K562 (cell line): Measurements from ENCODE around the gene FADS1. TPM values are rescaled to one million over a fixed set of nuclear protein-coding genes. Genes with fewer than 3 reads are reported as not detected.

ENCODE experiments used
- ATAC-seq: fragments of 200-7000 bp; cut with Tn5 transposase; 3 replicates; pipeline ENCODE4 v1.9.1; 2020; ENCODE audit warnings: moderate library complexity
- BruUV-seq: library from RNA; stranded (reverse); fragments of 400-500 nt; replicated peaks from 2 replicates; lab custom pipeline; 2021; lab: Mats Ljungman, UMichigan
- CTCF ChIA-PET: fragments of 300-600 bp; formaldehyde crosslinking; extraction: SDS; loops from one replicate; lab custom pipeline; 2021; ENCODE audit warnings: low intra/inter-chr PET ratio; lab: Yijun Ruan, JAX
- POLR2A ChIA-PET: fragments of 300-600, 350-650 bp; sonication (Branson Sonifier 250); formaldehyde crosslinking; extraction: SDS; loops from one replicate; lab custom pipeline; 2021; ENCODE audit warnings: antibody characterized with exemption, inconsistent platforms; lab: Yijun Ruan, JAX
- DNase-seq, 4 experiments: peaks; one replicate each; pipeline versions ENCODE4 v3.0.0 to v3.0.0-alpha.2; 2011 to 2018; ENCODE audit warnings: low spot score in 3 of 4, mixed read lengths in 3 of 4; ENCODE audit errors: extremely low read depth in 1 of 4
- FAIRE-seq: peaks from 2 replicates; lab custom pipeline; 2011; peaks lifted over from hg19 to GRCh38; lab: Jason Lieb, UNC
- H2AFZ ChIP-seq: 2 replicates; pipeline ENCODE4 v1.6.0; 2011; ENCODE audit warnings: low read depth, low read length, control low read depth, inconsistent platforms
- H3K27ac ChIP-seq: fragments of 200-600 bp; 3 replicates; pipeline ENCODE4 v1.8.0; 2011; ENCODE audit warnings: low read depth, mild to moderate bottlenecking, control low read depth, inconsistent platforms, low read length, moderate library complexity, mixed read lengths; ENCODE audit errors: extremely low read depth
- H3K27me3 ChIP-seq, 2 experiments: fragments of 300-600 bp in 1 of 2; 2 replicates in 1 of 2; 3 replicates in 1 of 2; pipeline versions ENCODE4 v1.6.0 to v1.8.0; 2011; ENCODE audit warnings: inconsistent platforms in 2 of 2, low read length in 2 of 2, mild to moderate bottlenecking in 1 of 2, mixed read lengths in 1 of 2, moderate library complexity in 1 of 2; ENCODE audit not compliant: control insufficient read depth in 2 of 2, insufficient read depth in 2 of 2
- H3K36me3 ChIP-seq: fragments of 300-600 bp; 3 replicates; pipeline ENCODE4 v1.8.0; 2011; ENCODE audit warnings: mild to moderate bottlenecking, low read length, inconsistent platforms; ENCODE audit not compliant: control insufficient read depth, insufficient read depth
- H3K4me1 ChIP-seq, 2 experiments: fragments of 200-600 bp in 1 of 2; replicated peaks in 1 of 2; 2 replicates in 1 of 2; 3 replicates in 1 of 2; pipeline versions ENCODE4 v1.5.1 to v1.8.0; 2011; ENCODE audit warnings: inconsistent platforms in 2 of 2, low read length in 2 of 2, mild to moderate bottlenecking in 1 of 2, mixed read lengths in 1 of 2, moderate library complexity in 1 of 2; ENCODE audit not compliant: control insufficient read depth in 2 of 2, insufficient read depth in 2 of 2
- H3K4me2 ChIP-seq: 2 replicates; pipeline ENCODE4 v1.6.1; 2011; ENCODE audit warnings: low read length, control low read depth, inconsistent platforms, mixed read lengths; ENCODE audit not compliant: insufficient read depth
- H3K4me3 ChIP-seq: fragments of 200-600 bp; sonication (generic), shearing (Covaris generic); 2 replicates; pipeline ENCODE4 v1.5.1; 2016; ENCODE audit warnings: control low read depth, inconsistent platforms
- H3K79me2 ChIP-seq: fragments of 200-600 bp; 3 replicates; pipeline ENCODE4 v1.8.0; 2011; ENCODE audit warnings: low read length, inconsistent platforms; ENCODE audit not compliant: control insufficient read depth, insufficient read depth
- H3K9ac ChIP-seq, 2 experiments: 2 replicates each; pipeline versions ENCODE4 v1.6.0 to v1.6.1; 2011; ENCODE audit warnings: low read depth in 2 of 2, low read length in 2 of 2, control low read depth in 1 of 2, inconsistent platforms in 1 of 2, mild to moderate bottlenecking in 1 of 2, mixed read lengths in 1 of 2; ENCODE audit not compliant: insufficient read depth in 1 of 2
- H3K9me1 ChIP-seq: one replicate; pipeline ENCODE4 v1.6.0; 2011; ENCODE audit warnings: inconsistent platforms, mild to moderate bottlenecking, low read length, moderate library complexity; ENCODE audit not compliant: control insufficient read depth, insufficient read depth
- H3K9me3 ChIP-seq: replicated peaks from 2 replicates; pipeline ENCODE4 v1.5.1; 2011; ENCODE audit warnings: low read depth, low read length, inconsistent platforms; ENCODE audit not compliant: control insufficient read depth, insufficient read depth
- H4K20me1 ChIP-seq: replicated peaks from 2 replicates; pipeline ENCODE4 v1.6.1; 2011; ENCODE audit warnings: low read length, inconsistent platforms, mixed read lengths; ENCODE audit not compliant: control insufficient read depth, insufficient read depth
- FOXM1 ChIP-seq, 2 experiments: fragments of 450-650 bp in 1 of 2; sonication (generic) in 1 of 2; formaldehyde crosslinking in 1 of 2; IDR thresholded peaks; 2 replicates each; pipeline versions ENCODE4 v1.6.1 to v1.9.0; 2017 to 2022; ENCODE audit warnings: low read depth in 2 of 2, mild to moderate bottlenecking in 2 of 2, missing genetic modification reagents in 1 of 2, moderate library complexity in 1 of 2
- HLTF ChIP-seq: fragments of 450-650 bp; IDR thresholded peaks from 2 replicates; pipeline ENCODE4 v1.6.1; 2016
- KLF13 ChIP-seq: fragments of 450-650 bp; IDR thresholded peaks from 2 replicates; pipeline ENCODE4 v1.6.1; 2016; ENCODE audit warnings: missing genetic modification characterization, low read depth, mild to moderate bottlenecking, missing compliant biosample characterization, moderate library complexity, borderline replicate concordance
- L3MBTL2 ChIP-seq: fragments of 450-650 bp; IDR thresholded peaks from 2 replicates; pipeline ENCODE4 v1.6.1; 2016; ENCODE audit warnings: mild to moderate bottlenecking, moderate library complexity
- LEF1 ChIP-seq: fragments of 450-650 bp; IDR thresholded peaks from 2 replicates; pipeline ENCODE4 v1.6.1; 2016; ENCODE audit warnings: mild to moderate bottlenecking
- MEF2D ChIP-seq: conservative IDR thresholded peaks from 2 replicates; pipeline ENCODE4 v1.6.1; 2016; ENCODE audit warnings: low read depth, missing genetic modification characterization, missing compliant biosample characterization
- NFXL1 ChIP-seq: fragments of 450-650 bp; formaldehyde crosslinking; IDR thresholded peaks from 2 replicates; pipeline ENCODE4 v1.4.0; 2021; ENCODE audit warnings: mild to moderate bottlenecking
- PYGO2 ChIP-seq: fragments of 450-650 bp; IDR thresholded peaks from 2 replicates; pipeline ENCODE4 v1.6.1; 2016; ENCODE audit warnings: mild to moderate bottlenecking, missing genetic modification characterization, moderate library complexity, missing compliant biosample characterization
- RB1 ChIP-seq: fragments of 450-650 bp; IDR thresholded peaks from 2 replicates; pipeline ENCODE4 v1.6.1; 2017; ENCODE audit warnings: low read depth, mild to moderate bottlenecking
- RBBP5 ChIP-seq: fragments of 200-600 bp; sonication (generic); IDR thresholded peaks from 2 replicates; pipeline ENCODE4 v1.6.1; 2012; ENCODE audit warnings: borderline replicate concordance, mild to moderate bottlenecking, low read length, control low read depth, inconsistent platforms; ENCODE audit not compliant: insufficient read depth, poor library complexity, severe bottlenecking
- ZNF561 ChIP-seq: fragments of 450-650 bp; formaldehyde crosslinking; conservative IDR thresholded peaks from 2 replicates; pipeline ENCODE4 v1.4.0; 2020; ENCODE audit warnings: mild to moderate bottlenecking, moderate library complexity
- WGBS: fragments of 100-300 bp; shearing (Covaris generic); methylation state at CpG from one replicate; pipeline ENCODE4 v1.1.6; 2016; ENCODE audit warnings: low coverage, mixed read lengths; ENCODE audit not compliant: insufficient coverage; ENCODE audit errors: missing lambda C conversion rate; 5-methylcytosine and 5-hydroxymethylcytosine counted together
- in situ Hi-C: fragments of 300-500 bp; cut with MboI; formaldehyde crosslinking; loops from 4 replicates; pipeline ENCODE4 v1.15.0; 2018; ENCODE audit warnings: inconsistent platforms, mixed read lengths
- intact Hi-C: fragments of 100-400 bp; cut with micrococcal nuclease; formaldehyde crosslinking; loops from 2 replicates; pipeline ENCODE4 v1.14.2; 2022
- polyA plus RNA-seq, 8 experiments: library from polyadenylated mRNA; depleted of rRNA in 4 of 8; stranded (reverse) in 5 of 8; unstranded in 3 of 8; fragments of >200 nt; fragmentation: Nextera tagmentation in 2 of 8; fragmentation: Illumina TruSeq in 1 of 8; extraction: Ambion mirVana in 2 of 8; extraction: Trizol in 1 of 8; gene quantifications; 2 replicates each; pipeline versions ENCODE4 v1.2.1 to v1.2.3, GENCODE V29; 2011 to 2014; ENCODE audit warnings: inconsistent platforms in 1 of 8, missing spikeins in 1 of 8
- total RNA-seq, 7 experiments: library from RNA; depleted of rRNA in 6 of 7; stranded (reverse); fragments of >200 nt in 6 of 7; fragmentation: Illumina TruSeq in 2 of 7; extraction: Trizol in 2 of 7; gene quantifications; 2 replicates each; pipeline versions ENCODE4 v1.2.1 to v1.2.3, GENCODE V29; 2011 to 2021; ENCODE audit warnings: low replicate concordance in 1 of 7
- TF ChIP-seq, protein P1 (sequence below): fragments of 450-650 bp; conservative IDR thresholded peaks from 2 replicates; pipeline ENCODE4 v1.6.1; 2016; ENCODE audit warnings: missing genetic modification characterization, low read depth, mild to moderate bottlenecking, control low read depth, missing compliant biosample characterization

The FADS1 gene
- total and polyA plus RNA-seq, 9 of the 15 experiments (the other 6 are each of a cell fraction or from before 2014, with no cell fraction given): 110 to 864 (median 364) TPM

DNA sequence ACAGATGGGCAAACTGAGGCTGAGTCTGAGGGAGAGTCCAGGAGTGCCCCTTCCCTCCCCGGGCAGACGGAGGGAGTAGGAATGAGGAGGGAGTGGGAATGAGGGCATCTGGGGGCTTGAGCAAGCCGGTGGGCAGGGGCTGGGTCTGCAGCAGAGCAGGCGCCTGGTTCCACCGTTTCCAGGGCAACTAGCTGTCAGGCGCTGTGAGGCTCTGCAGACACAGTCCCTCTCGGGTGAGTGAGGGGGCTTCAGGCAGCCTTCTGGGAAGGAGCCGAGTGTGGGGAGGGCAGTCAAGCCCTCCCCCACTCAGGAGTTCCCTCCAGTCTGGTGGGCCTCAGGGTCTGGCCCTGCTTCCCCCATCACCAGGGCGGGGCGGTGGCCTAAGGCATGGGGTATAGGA lies 43.4 kb downstream of the FADS1 start:
- H3K36me3 ChIP-seq: peaks cover 11% of the 10 kb centered on the region; the same call in 1 of the 3 replicates
- H3K4me2 ChIP-seq: no peak overlapping the region
- no peaks in the 10 kb centered on the region for H4K20me1 ChIP-seq
- 75% methylated on average over 10 of the region's 10 CpGs for WGBS
- H3K27me3 ChIP-seq: no peaks in the 10 kb centered on the region
- ChIA-PET POLR2A (interaction anchor here (0.5 kb wide), 1 partner anchor 217 kb away, joined by 4 read pairs; no protein-coding TSS in a partner anchor), CTCF (no interaction called here)
- H2AFZ ChIP-seq: no peak overlapping the region
- H3K27ac ChIP-seq: no peak overlapping the region
- no peak overlapping the region for H3K9ac ChIP-seq
- DNase-seq: no peak
- H3K9me3 ChIP-seq: no peaks in the 10 kb centered on the region
- TF ChIP-seq, protein P1, sequence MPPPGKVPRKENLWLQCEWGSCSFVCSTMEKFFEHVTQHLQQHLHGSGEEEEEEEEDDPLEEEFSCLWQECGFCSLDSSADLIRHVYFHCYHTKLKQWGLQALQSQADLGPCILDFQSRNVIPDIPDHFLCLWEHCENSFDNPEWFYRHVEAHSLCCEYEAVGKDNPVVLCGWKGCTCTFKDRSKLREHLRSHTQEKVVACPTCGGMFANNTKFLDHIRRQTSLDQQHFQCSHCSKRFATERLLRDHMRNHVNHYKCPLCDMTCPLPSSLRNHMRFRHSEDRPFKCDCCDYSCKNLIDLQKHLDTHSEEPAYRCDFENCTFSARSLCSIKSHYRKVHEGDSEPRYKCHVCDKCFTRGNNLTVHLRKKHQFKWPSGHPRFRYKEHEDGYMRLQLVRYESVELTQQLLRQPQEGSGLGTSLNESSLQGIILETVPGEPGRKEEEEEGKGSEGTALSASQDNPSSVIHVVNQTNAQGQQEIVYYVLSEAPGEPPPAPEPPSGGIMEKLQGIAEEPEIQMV (tag): no peak
- TF ChIP-seq LEF1: no peak
- no peak for TF ChIP-seq FOXM1 (IDR thresholded peaks at IDR 0.05; ENCODE audit: low read depth)
- TF ChIP-seq FOXM1 (CRISPR knock-in tag; IDR thresholded peaks at IDR 0.05; ENCODE audit: low read depth): no peak
- no peak for TF ChIP-seq RB1
- no peak for TF ChIP-seq KLF13 (tag)
- TF ChIP-seq RBBP5: no peak
- no peak for TF ChIP-seq ZNF561 (CRISPR knock-in tag)
- no peak for TF ChIP-seq L3MBTL2
- no peak for TF ChIP-seq HLTF
- TF ChIP-seq PYGO2: no peak
- TF ChIP-seq MEF2D (tag): no peak
- no peak for TF ChIP-seq NFXL1 (CRISPR knock-in tag)
- ATAC-seq: no peak
- in situ Hi-C loops (no loop called here), intact Hi-C loops (no loop called here)
- no TSS peak for BruUV-seq
- H3K4me3 ChIP-seq: no peak overlapping the region
- H3K4me1 ChIP-seq: peaks cover 0 to 72% of the 10 kb centered on the region in 2 experiments; a peak in 2 of 5 replicates
- no peaks in the 10 kb centered on the region for H3K9me1 ChIP-seq
- H3K79me2 ChIP-seq: no peaks in the 10 kb centered on the region
- FAIRE-seq: no peak
